ENCODE data around the gene FAM184B. TPM values are rescaled to one million over a fixed set of nuclear protein-coding genes. Genes with fewer than 3 reads are reported as not detected.
"Not testable (repeated sequence)": the region's sequence is repeated elsewhere in the genome, so short reads cannot be mapped to it uniquely, and the experiment has no call there.

Gene FAM184B
- total and polyA plus RNA-seq, 5 donors = 0.05 TPM; not detected in 4

DNA sequence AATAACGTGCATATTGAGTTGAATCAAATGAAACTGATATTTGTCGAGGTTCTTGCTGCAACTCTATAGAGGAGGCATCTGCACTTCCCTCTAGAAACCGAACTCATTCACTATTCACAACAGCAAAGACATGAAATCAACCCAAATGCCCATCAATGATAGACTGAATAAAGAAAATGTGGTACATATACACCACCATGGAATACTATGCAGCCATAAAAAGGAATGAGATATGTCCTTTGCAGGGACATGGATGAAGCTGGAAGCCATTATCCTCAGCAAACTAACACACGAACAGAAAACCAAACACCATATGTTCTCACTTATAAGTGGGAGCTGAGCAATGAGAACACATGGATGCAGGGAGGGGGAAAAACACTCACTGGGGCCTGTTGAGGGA, 96.8 kb downstream of the FAM184B start:
- H3K9me3 ChIP-seq (ENCODE audit: control insufficient read depth, low read length); intact Hi-C loops (cut with DNase I); ATAC-seq; DNase-seq; H3K4me1 ChIP-seq (ENCODE audit: control insufficient read depth, insufficient read depth, low read length); H3K27me3 ChIP-seq (ENCODE audit: control insufficient read depth, insufficient read depth); H3K27ac ChIP-seq (ENCODE audit: low read length); H3K4me3 ChIP-seq (ENCODE audit: low read length): not testable (repeated sequence)
- 78% methylated on average over 4 of the region's 4 CpGs for WGBS

GRCh38 chr4:17682222-17682566, 99.2 kb downstream of the FAM184B start:
- ATAC-seq (no peak), DNase-seq (no peak)
- Histone ChIP-seq H3K4me1 (ENCODE audit: control insufficient read depth, insufficient read depth, low read length) (no peaks in the 10 kb centered on the region), H3K27ac (ENCODE audit: low read length) (no peak overlapping the region), H3K4me3 (ENCODE audit: low read length) (no peak overlapping the region), H3K27me3 (ENCODE audit: control insufficient read depth, insufficient read depth) (no peaks in the 10 kb centered on the region), H3K9me3 (ENCODE audit: control insufficient read depth, low read length) (no peaks in the 10 kb centered on the region)
- 61% methylated on average over 2 of the region's 2 CpGs for WGBS
- intact Hi-C loops (cut with DNase I) = no loop called here

- WGBS = 59% methylated on average over 7 of the region's 7 CpGs
- Histone ChIP-seq H3K4me1 (ENCODE audit: control insufficient read depth, insufficient read depth, low read length) (no peaks in the 10 kb centered on the region), H3K27me3 (ENCODE audit: control insufficient read depth, insufficient read depth) (no peaks in the 10 kb centered on the region), H3K9me3 (ENCODE audit: control insufficient read depth, low read length) (no peaks in the 10 kb centered on the region), H3K4me3 (ENCODE audit: low read length) (no peak overlapping the region), H3K27ac (ENCODE audit: low read length) (no peak overlapping the region)
- ATAC-seq (no peak), DNase-seq (no peak)
- intact Hi-C loops (cut with DNase I) = no loop called here
Observed at GRCh38 chr4:17681281-17682221, 99.9 kb downstream of the FAM184B start.

DNA sequence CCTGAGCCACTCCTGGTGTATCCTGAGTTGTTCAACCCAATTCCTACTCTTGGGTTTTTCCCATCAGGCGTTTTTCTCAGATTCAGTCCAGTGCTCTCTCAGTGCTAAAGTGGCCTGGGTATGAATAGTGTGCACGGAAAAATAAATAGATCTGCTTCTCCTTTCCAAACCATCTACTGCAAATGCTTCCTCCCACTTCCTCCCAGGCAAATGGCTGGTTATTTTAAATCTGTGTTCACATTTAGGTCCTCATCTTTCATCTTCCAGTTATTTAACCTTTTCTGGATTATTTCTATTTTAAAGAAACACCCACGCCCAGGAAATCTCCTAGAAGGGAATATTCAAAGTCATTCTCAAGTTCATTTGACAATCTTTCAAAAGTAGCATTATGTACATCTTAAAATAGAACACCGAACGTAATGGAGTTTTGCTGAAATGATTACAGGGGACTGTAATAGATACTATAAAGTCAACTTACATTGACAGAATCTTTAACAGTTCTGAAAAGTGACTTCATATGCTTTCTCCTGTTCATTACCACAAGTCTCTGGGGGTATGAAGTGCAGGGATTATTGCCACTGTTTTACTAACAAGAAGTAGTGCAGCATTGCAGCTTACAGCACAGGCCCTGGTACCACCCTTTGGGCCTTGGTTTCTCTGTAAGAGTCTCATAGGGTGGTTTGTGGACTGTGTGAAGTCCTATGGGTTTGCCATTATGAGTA, 100.7 kb downstream of the FAM184B start:
- 48% methylated on average over 5 of the region's 5 CpGs for WGBS
- DNase-seq (no peak), ATAC-seq (no peak)
- Histone ChIP-seq H3K27ac (ENCODE audit: low read length) (no peak overlapping the region), H3K4me1 (ENCODE audit: control insufficient read depth, insufficient read depth, low read length) (no peaks in the 10 kb centered on the region), H3K4me3 (ENCODE audit: low read length) (no peak overlapping the region), H3K27me3 (ENCODE audit: control insufficient read depth, insufficient read depth) (no peaks in the 10 kb centered on the region), H3K9me3 (ENCODE audit: control insufficient read depth, low read length) (no peaks in the 10 kb centered on the region)
- intact Hi-C loops (cut with DNase I) = no loop called here

GRCh38 chr4:17670423-17670822, 111.0 kb downstream of the FAM184B start:
- no peak overlapping the region for H3K4me3 ChIP-seq (ENCODE audit: low read length)
- no peaks in the 10 kb centered on the region for H3K9me3 ChIP-seq (ENCODE audit: control insufficient read depth, low read length)
- no peak for ATAC-seq
- no peak for DNase-seq
- H3K4me1 ChIP-seq (ENCODE audit: control insufficient read depth, insufficient read depth, low read length) = no peaks in the 10 kb centered on the region
- H3K27me3 ChIP-seq (ENCODE audit: control insufficient read depth, insufficient read depth) = no peaks in the 10 kb centered on the region
- intact Hi-C loops (cut with DNase I) = no loop called here
- no peak overlapping the region for H3K27ac ChIP-seq (ENCODE audit: low read length)

- WGBS = 84% methylated on average over 3 of the region's 3 CpGs
- DNase-seq (no peak), ATAC-seq (no peak)
- H3K9me3 ChIP-seq (ENCODE audit: control insufficient read depth, low read length) = no peaks in the 10 kb centered on the region
- H3K27me3 ChIP-seq (ENCODE audit: control insufficient read depth, insufficient read depth) = no peaks in the 10 kb centered on the region
- H3K4me3 ChIP-seq (ENCODE audit: low read length) = no peak overlapping the region
- H3K27ac ChIP-seq (ENCODE audit: low read length) = no peak overlapping the region
- H3K4me1 ChIP-seq (ENCODE audit: control insufficient read depth, insufficient read depth, low read length) = no peaks in the 10 kb centered on the region
- intact Hi-C loops (cut with DNase I) = no loop called here
Observed at GRCh38 chr4:17667653-17668201, 113.7 kb downstream of the FAM184B start.

GRCh38 chr4:17667253-17667652, 114.2 kb downstream of the FAM184B start:
- Histone ChIP-seq H3K27ac (ENCODE audit: low read length) (no peak overlapping the region), H3K4me1 (ENCODE audit: control insufficient read depth, insufficient read depth, low read length) (no peaks in the 10 kb centered on the region), H3K9me3 (ENCODE audit: control insufficient read depth, low read length) (no peaks in the 10 kb centered on the region), H3K27me3 (ENCODE audit: control insufficient read depth, insufficient read depth) (no peaks in the 10 kb centered on the region), H3K4me3 (ENCODE audit: low read length) (no peak overlapping the region)
- ATAC-seq (no peak), DNase-seq (no peak)
- WGBS = 57% methylated on average over 3 of the region's 3 CpGs
- intact Hi-C loops (cut with DNase I) = no loop called here

GRCh38 chr4:17665852-17666251, 115.6 kb downstream of the FAM184B start:
- no peaks in the 10 kb centered on the region for H3K27me3 ChIP-seq (ENCODE audit: control insufficient read depth, insufficient read depth)
- H3K4me3 ChIP-seq (ENCODE audit: low read length) = no peak overlapping the region
- intact Hi-C loops (cut with DNase I) = no loop called here
- no peak for DNase-seq
- no peaks in the 10 kb centered on the region for H3K4me1 ChIP-seq (ENCODE audit: control insufficient read depth, insufficient read depth, low read length)
- 80% methylated on average over 3 of the region's 3 CpGs for WGBS
- no peak overlapping the region for H3K27ac ChIP-seq (ENCODE audit: low read length)
- no peak for ATAC-seq
- H3K9me3 ChIP-seq (ENCODE audit: control insufficient read depth, low read length) = no peaks in the 10 kb centered on the region

- no peaks in the 10 kb centered on the region for H3K4me1 ChIP-seq (ENCODE audit: control insufficient read depth, insufficient read depth, low read length)
- H3K4me3 ChIP-seq (ENCODE audit: low read length) = no peak overlapping the region
- no peak overlapping the region for H3K27ac ChIP-seq (ENCODE audit: low read length)
- DNase-seq (no peak), ATAC-seq (no peak)
- H3K27me3 ChIP-seq (ENCODE audit: control insufficient read depth, insufficient read depth) = no peaks in the 10 kb centered on the region
- intact Hi-C loops (cut with DNase I) = no loop called here
- no peaks in the 10 kb centered on the region for H3K9me3 ChIP-seq (ENCODE audit: control insufficient read depth, low read length)
- 38% methylated on average over 1 of the region's 1 CpG for WGBS
Observed at GRCh38 chr4:17665346-17665745, 116.1 kb downstream of the FAM184B start.

- DNase-seq = no peak
- H3K9me3 ChIP-seq (ENCODE audit: control insufficient read depth, low read length) = no peaks in the 10 kb centered on the region
- WGBS = 44% methylated on average over 4 of the region's 4 CpGs
- intact Hi-C loops (cut with DNase I) = no loop called here
- H3K4me1 ChIP-seq (ENCODE audit: control insufficient read depth, insufficient read depth, low read length) = no peaks in the 10 kb centered on the region
- H3K27ac ChIP-seq (ENCODE audit: low read length) = no peak overlapping the region
- no peak overlapping the region for H3K4me3 ChIP-seq (ENCODE audit: low read length)
- no peaks in the 10 kb centered on the region for H3K27me3 ChIP-seq (ENCODE audit: control insufficient read depth, insufficient read depth)
- ATAC-seq = no peak
Observed at GRCh38 chr4:17664755-17665154, 116.7 kb downstream of the FAM184B start.

- WGBS = 90% methylated on average over 3 of the region's 3 CpGs
- no peaks in the 10 kb centered on the region for H3K9me3 ChIP-seq (ENCODE audit: control insufficient read depth, low read length)
- H3K27ac ChIP-seq (ENCODE audit: low read length) = no peak overlapping the region
- DNase-seq (no peak), ATAC-seq (no peak)
- intact Hi-C loops (cut with DNase I) = no loop called here
- no peaks in the 10 kb centered on the region for H3K4me1 ChIP-seq (ENCODE audit: control insufficient read depth, insufficient read depth, low read length)
- no peaks in the 10 kb centered on the region for H3K27me3 ChIP-seq (ENCODE audit: control insufficient read depth, insufficient read depth)
- H3K4me3 ChIP-seq (ENCODE audit: low read length) = no peak overlapping the region
Observed at GRCh38 chr4:17662694-17663093, 118.7 kb downstream of the FAM184B start.

Measured in right cardiac atrium (tissue), 5 donors.